HL-60 (cell line): ENCODE results near the gene SEPSECS.

ENCODE experiments used
- DNase-seq, 2 experiments: peaks; one replicate each; pipeline ENCODE4 v3.0.0-alpha.2; 2010 to 2020; ENCODE audit warnings: low read depth in 1 of 2, low spot score in 1 of 2
- H3K27ac ChIP-seq: fragments of 250-450 bp; sonication (Bioruptor Pico); replicated peaks from 2 replicates; pipeline ENCODE4 v1.5.1; 2020; ENCODE audit warnings: mild to moderate bottlenecking, moderate library complexity
- H3K27me3 ChIP-seq: fragments of 250-450 bp; sonication (Bioruptor Pico); 2 replicates; pipeline ENCODE4 v1.5.1; 2021; ENCODE audit warnings: mild to moderate bottlenecking, moderate library complexity; ENCODE audit not compliant: insufficient read depth, poor library complexity, severe bottlenecking
- H3K4me3 ChIP-seq: replicated peaks from 2 replicates; pipeline ENCODE4 v1.5.1; 2011; ENCODE audit warnings: mild to moderate bottlenecking, control low read depth, low read length; ENCODE audit not compliant: insufficient read depth
- CTCF ChIP-seq: IDR thresholded peaks from one replicate; pipeline ENCODE4 v1.5.1; 2011; ENCODE audit warnings: low read length, control low read depth, inconsistent platforms; ENCODE audit not compliant: insufficient read depth
- GABPA ChIP-seq: IDR thresholded peaks from 2 replicates; pipeline ENCODE4 v1.6.1; 2012; ENCODE audit warnings: low read depth
- POLR2AphosphoS5 ChIP-seq: IDR thresholded peaks from 2 replicates; pipeline ENCODE4 v1.6.1; 2012; ENCODE audit warnings: low read depth
- SPI1 ChIP-seq: IDR thresholded peaks from 2 replicates; pipeline ENCODE4 v1.6.1; 2012; ENCODE audit warnings: low read depth, mild to moderate bottlenecking, borderline replicate concordance
- TF ChIP-seq, protein P1 (sequence below): IDR thresholded peaks from 2 replicates; pipeline ENCODE4 v1.6.1; 2012; ENCODE audit warnings: low read depth; ENCODE audit not compliant: insufficient replicate concordance

The SEPSECS gene

DNA sequence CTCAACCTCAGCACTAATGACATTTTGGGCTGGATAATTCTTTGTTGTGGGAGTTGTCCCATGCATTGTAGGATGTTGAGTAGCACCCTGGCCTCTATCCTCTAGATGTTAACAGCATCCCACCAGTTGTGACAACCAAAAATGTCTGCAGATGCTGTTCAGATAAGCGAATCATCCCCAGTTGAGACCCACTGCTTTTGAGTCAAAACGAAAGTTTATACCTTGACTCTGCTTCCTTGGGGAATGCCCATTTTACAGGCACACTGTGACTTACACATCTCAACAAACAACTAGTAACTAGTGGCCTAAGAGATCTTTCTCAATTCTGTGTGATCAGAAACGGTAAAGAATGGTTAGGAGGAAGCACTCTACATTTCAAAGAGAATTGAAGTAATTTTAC is 37.0 kb downstream of the SEPSECS start:
- TF ChIP-seq, protein P1, sequence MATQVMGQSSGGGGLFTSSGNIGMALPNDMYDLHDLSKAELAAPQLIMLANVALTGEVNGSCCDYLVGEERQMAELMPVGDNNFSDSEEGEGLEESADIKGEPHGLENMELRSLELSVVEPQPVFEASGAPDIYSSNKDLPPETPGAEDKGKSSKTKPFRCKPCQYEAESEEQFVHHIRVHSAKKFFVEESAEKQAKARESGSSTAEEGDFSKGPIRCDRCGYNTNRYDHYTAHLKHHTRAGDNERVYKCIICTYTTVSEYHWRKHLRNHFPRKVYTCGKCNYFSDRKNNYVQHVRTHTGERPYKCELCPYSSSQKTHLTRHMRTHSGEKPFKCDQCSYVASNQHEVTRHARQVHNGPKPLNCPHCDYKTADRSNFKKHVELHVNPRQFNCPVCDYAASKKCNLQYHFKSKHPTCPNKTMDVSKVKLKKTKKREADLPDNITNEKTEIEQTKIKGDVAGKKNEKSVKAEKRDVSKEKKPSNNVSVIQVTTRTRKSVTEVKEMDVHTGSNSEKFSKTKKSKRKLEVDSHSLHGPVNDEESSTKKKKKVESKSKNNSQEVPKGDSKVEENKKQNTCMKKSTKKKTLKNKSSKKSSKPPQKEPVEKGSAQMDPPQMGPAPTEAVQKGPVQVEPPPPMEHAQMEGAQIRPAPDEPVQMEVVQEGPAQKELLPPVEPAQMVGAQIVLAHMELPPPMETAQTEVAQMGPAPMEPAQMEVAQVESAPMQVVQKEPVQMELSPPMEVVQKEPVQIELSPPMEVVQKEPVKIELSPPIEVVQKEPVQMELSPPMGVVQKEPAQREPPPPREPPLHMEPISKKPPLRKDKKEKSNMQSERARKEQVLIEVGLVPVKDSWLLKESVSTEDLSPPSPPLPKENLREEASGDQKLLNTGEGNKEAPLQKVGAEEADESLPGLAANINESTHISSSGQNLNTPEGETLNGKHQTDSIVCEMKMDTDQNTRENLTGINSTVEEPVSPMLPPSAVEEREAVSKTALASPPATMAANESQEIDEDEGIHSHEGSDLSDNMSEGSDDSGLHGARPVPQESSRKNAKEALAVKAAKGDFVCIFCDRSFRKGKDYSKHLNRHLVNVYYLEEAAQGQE = no peak
- TF ChIP-seq POLR2AphosphoS5 = no peak
- TF ChIP-seq GABPA = no peak
- TF ChIP-seq SPI1 = no peak
- no peak for TF ChIP-seq CTCF
- no peak overlapping the region for H3K4me3 ChIP-seq
- DNase-seq = no peak
- no peaks in the 10 kb centered on the region for H3K27me3 ChIP-seq
- H3K27ac ChIP-seq = no peak overlapping the region

GRCh38 chr4:25120146-25120940 is 39.9 kb downstream of the SEPSECS start:
- Histone ChIP-seq H3K27me3 (no peaks in the 10 kb centered on the region), H3K27ac (no peak overlapping the region), H3K4me3 (no peak overlapping the region)
- no peak for DNase-seq
- TF ChIP-seq GABPA (no peak), SPI1 (no peak), POLR2AphosphoS5 (no peak), CTCF (no peak)
- TF ChIP-seq, protein P1 = no peak

DNA sequence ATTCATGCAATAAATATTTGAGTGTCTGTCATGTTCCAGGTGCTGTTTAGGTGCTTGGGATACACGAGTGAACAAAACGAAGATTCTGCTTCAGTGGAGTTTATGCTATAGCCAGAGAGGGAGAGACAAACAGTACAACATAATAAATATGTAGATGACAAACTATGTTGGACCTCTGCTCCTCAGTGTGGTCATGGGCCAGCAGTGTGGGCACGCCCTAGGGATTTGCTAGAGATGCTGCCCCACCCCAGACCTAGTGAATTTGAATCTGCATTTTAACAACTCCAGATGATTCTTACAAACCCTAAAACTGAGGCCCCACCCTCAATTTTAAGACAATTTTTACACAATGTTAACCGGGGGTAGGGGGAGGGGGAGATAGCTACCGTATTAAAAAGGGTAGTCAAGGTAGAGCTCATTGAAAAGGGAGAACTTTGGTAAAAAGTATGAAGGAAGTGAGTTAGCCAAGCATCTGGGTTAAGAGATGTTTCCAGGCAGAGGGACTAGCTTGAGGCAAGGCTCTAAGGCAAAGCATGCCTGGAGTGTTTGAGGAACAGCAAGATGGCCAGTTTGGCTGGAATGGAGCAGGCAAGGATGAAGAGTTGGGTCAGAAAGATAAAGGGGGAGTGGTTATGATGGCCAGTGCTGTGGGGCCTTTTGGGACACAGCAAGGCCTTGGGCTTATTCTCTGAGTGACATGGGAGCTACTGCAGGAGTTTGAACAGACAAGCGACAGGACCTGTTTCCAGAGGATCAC is 42.4 kb downstream of the SEPSECS start:
- DNase-seq = no peak
- H3K27ac ChIP-seq = no peak overlapping the region

More for the DNA sequence above, 42.4 kb downstream of the SEPSECS start:
- Histone ChIP-seq H3K4me3 (no peak overlapping the region), H3K27me3 (no peaks in the 10 kb centered on the region)
- TF ChIP-seq, protein P1 = no peak
- TF ChIP-seq POLR2AphosphoS5 = no peak; the same call in 1 of the 2 replicates
- no peak for TF ChIP-seq CTCF
- no peak for TF ChIP-seq SPI1
- no peak for TF ChIP-seq GABPA
